COLO668 (cell line): ENCODE results near the gene MVB12A.

Experiments used
- DNase-seq: peaks from one replicate; lab custom pipeline; 2025; ENCODE audit not compliant: unreplicated experiment; lab: John Stamatoyannopoulos, UW

Gene MVB12A

GRCh38 chr19:17404621-17405249, 15.1 kb upstream of the MVB12A start:
- no peak for DNase-seq

GRCh38 chr19:17405250-17406045, 14.4 kb upstream of the MVB12A start, which contains the start of gene BST2:
Gene BST2, minus strand, starts transcription at chr19:17405630. Its CDS starts 55 bp downstream, at chr19:17405575.
- no peak for DNase-seq

- no peak for DNase-seq
Observed at GRCh38 chr19:17406046-17406886, 13.6 kb upstream of the MVB12A start.

GRCh38 chr19:17406887-17407196, 13.0 kb upstream of the MVB12A start:
- no peak for DNase-seq

- no peak for DNase-seq
Observed at GRCh38 chr19:17409990-17410389, 9.9 kb upstream of the MVB12A start.

GRCh38 chr19:17411801-17412200, 8.0 kb upstream of the MVB12A start:
- no peak for DNase-seq

- no peak for DNase-seq
Observed at GRCh38 chr19:17414097-17414496, 5.8 kb upstream of the MVB12A start.

GRCh38 chr19:17415121-17415520, 4.7 kb upstream of the MVB12A start:
- no peak for DNase-seq

- DNase-seq: no peak
Observed at GRCh38 chr19:17418710-17419109, 1.1 kb upstream of the MVB12A start.

GRCh38 chr19:17419154-17419620, 660 bp upstream of the MVB12A start:
- DNase-seq: no peak

- DNase-seq: peak; percentile 28
Observed at GRCh38 chr19:17420475-17420924, 653 bp downstream of the MVB12A start.

GRCh38 chr19:17421942-17422341, 2.1 kb downstream of the MVB12A start:
- DNase-seq: no peak

- DNase-seq: no peak
Observed at GRCh38 chr19:17423429-17424208, 3.8 kb downstream of the MVB12A start.

GRCh38 chr19:17424743-17425365, 5.0 kb downstream of the MVB12A start:
- peak; percentile 9 for DNase-seq

GRCh38 chr19:17429641-17430113, 9.8 kb downstream of the MVB12A start:
- DNase-seq: no peak

GRCh38 chr19:17431417-17431816, 11.6 kb downstream of the MVB12A start:
- DNase-seq: no peak

- no peak for DNase-seq
Observed at GRCh38 chr19:17435218-17435617, 15.4 kb downstream of the MVB12A start.

- no peak for DNase-seq
Observed at GRCh38 chr19:17436094-17436873, 16.4 kb downstream of the MVB12A start.

- no peak for DNase-seq
Observed at GRCh38 chr19:17436874-17437267, 17.0 kb downstream of the MVB12A start.
